Cardiac muscle cell (in vitro differentiated cells and primary cell): ENCODE data around the gene ENOX1. TPM values are rescaled to one million over a fixed set of nuclear protein-coding genes. Genes with fewer than 3 reads are reported as not detected.
A peak's percentile ranks its signal among the peaks of the same experiment; 100 is the strongest.

Source experiments
- DNase-seq, 2 donors: peaks; one replicate each; pipeline versions ENCODE4 v3.0.0 to v3.0.0-alpha.2; 2010 to 2017; ENCODE audit warnings: low read depth in 1 of 2, low spot score in 1 of 2
- H3K27ac ChIP-seq: fragments of 200-600 bp; sonication (generic); 2 replicates; pipeline ENCODE4 v1.5.1; 2016
- H3K27me3 ChIP-seq: fragments of 200-600 bp; sonication (generic); 2 replicates; pipeline ENCODE4 v1.6.0; 2016; ENCODE audit warnings: control low read depth
- H3K36me3 ChIP-seq: fragments of 200-600 bp; sonication (generic); 2 replicates; pipeline ENCODE4 v1.5.1; 2016; ENCODE audit warnings: control low read depth
- H3K4me1 ChIP-seq: fragments of 200-600 bp; sonication (generic); 2 replicates; pipeline ENCODE4 v1.8.1; 2017; ENCODE audit warnings: low read depth, mild to moderate bottlenecking, mixed run types
- H3K4me3 ChIP-seq: fragments of 200-600 bp; sonication (generic); 2 replicates; pipeline ENCODE4 v1.5.1; 2016; ENCODE audit warnings: mild to moderate bottlenecking
- H3K9me3 ChIP-seq: fragments of 200-600 bp; sonication (generic); 2 replicates; pipeline ENCODE4 v1.5.1; 2017; ENCODE audit warnings: low read depth, mild to moderate bottlenecking, control low read depth
- CTCF ChIP-seq: IDR thresholded peaks from 2 replicates; pipeline ENCODE4 v1.5.1; 2012; ENCODE audit warnings: low read depth, mild to moderate bottlenecking, low read length
- polyA plus RNA-seq: library from polyadenylated mRNA; unstranded; fragments of >200 nt; fragmentation: Nextera tagmentation; extraction: Ambion mirVana; gene quantifications from 2 replicates; pipeline ENCODE4 v1.2.1, GENCODE V29; 2016
- total RNA-seq: library from RNA; depleted of rRNA; stranded (reverse); fragments of >200 nt; gene quantifications from 2 replicates; pipeline ENCODE4 v1.2.3, GENCODE V29; 2016

The ENOX1 gene
- total and polyA plus RNA-seq, 2 experiments from 2014 or later, result 2.0 to 5.1 TPM

DNA sequence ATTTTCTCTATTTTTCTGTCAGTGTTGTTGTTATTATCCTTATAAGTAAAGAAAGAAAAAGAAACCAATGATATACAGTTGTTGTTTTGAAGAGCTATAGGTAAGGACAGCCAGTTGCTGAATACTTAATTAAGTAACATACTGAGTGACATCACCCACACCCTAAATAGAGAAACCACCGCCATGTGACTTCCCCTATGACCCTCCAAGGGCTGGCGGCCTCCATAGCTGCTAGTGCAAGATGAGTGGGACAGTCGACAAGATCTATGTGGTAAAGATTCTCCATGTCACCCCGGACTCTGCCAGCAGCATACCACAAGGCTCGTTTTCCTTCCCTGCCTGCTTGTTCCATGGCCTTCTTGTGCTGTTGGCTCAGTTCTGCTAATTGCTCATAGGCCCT lies 542.3 kb downstream of the ENOX1 start:
- H3K9me3 ChIP-seq, result no peaks in the 10 kb centered on the region
- no peak overlapping the region for H3K4me3 ChIP-seq
- TF ChIP-seq CTCF, result no peak
- H3K36me3 ChIP-seq, result no peaks in the 10 kb centered on the region
- peaks cover 12% of the 10 kb centered on the region for H3K4me1 ChIP-seq
- no peaks in the 10 kb centered on the region for H3K27me3 ChIP-seq
- H3K27ac ChIP-seq, result no peak overlapping the region
- DNase-seq, result no peak

- no peak for DNase-seq
- Histone ChIP-seq H3K9me3 (no peaks in the 10 kb centered on the region), H3K4me3 (no peak overlapping the region), H3K27me3 (no peaks in the 10 kb centered on the region), H3K27ac (peak overlapping the region; percentile 50), H3K4me1 (peaks cover 12% of the 10 kb centered on the region), H3K36me3 (no peaks in the 10 kb centered on the region)
- TF ChIP-seq CTCF, result no peak
These were observed 543.1 kb downstream of the ENOX1 start for GRCh38 chr13:43243711-43244110.

- Histone ChIP-seq H3K4me1 (peaks cover 12% of the 10 kb centered on the region), H3K27me3 (no peaks in the 10 kb centered on the region), H3K9me3 (no peaks in the 10 kb centered on the region), H3K36me3 (no peaks in the 10 kb centered on the region), H3K27ac (no peak overlapping the region), H3K4me3 (no peak overlapping the region)
- DNase-seq, result no peak
- TF ChIP-seq CTCF, result no peak
These were observed 544.7 kb downstream of the ENOX1 start for GRCh38 chr13:43242040-43242439.

GRCh38 chr13:43240278-43240677 lies 546.5 kb downstream of the ENOX1 start:
- H3K4me1 ChIP-seq, result peaks cover 12% of the 10 kb centered on the region
- no peaks in the 10 kb centered on the region for H3K27me3 ChIP-seq
- no peak for TF ChIP-seq CTCF
- no peak overlapping the region for H3K4me3 ChIP-seq
- H3K27ac ChIP-seq, result no peak overlapping the region
- no peaks in the 10 kb centered on the region for H3K36me3 ChIP-seq
- DNase-seq, result no peak
- no peaks in the 10 kb centered on the region for H3K9me3 ChIP-seq

- Histone ChIP-seq H3K4me1 (peaks cover 12% of the 10 kb centered on the region), H3K9me3 (no peaks in the 10 kb centered on the region), H3K27me3 (no peaks in the 10 kb centered on the region), H3K36me3 (no peaks in the 10 kb centered on the region), H3K4me3 (no peak overlapping the region), H3K27ac (no peak overlapping the region)
- DNase-seq, result no peak
- TF ChIP-seq CTCF, result no peak
These were observed 547.4 kb downstream of the ENOX1 start for GRCh38 chr13:43239275-43239840.
